COLO829 (cell line): ENCODE data around the gene CDK10.

Source experiments
- DNase-seq: peaks from one replicate; pipeline ENCODE4 v3.0.0; 2012; ENCODE audit warnings: low spot score

Gene CDK10

GRCh38 chr16:89736554-89736953 is 50.1 kb downstream of the CDK10 start:
- no peak for DNase-seq

- no peak for DNase-seq
Measured at GRCh38 chr16:89737341-89738071, 51.0 kb downstream of the CDK10 start.

GRCh38 chr16:89738072-89738377 is 51.5 kb downstream of the CDK10 start:
- DNase-seq, result no peak

- no peak for DNase-seq
Measured at GRCh38 chr16:89738538-89739317, 52.2 kb downstream of the CDK10 start.

- no peak for DNase-seq
Measured at GRCh38 chr16:89739383-89739782, 52.9 kb downstream of the CDK10 start.

GRCh38 chr16:89741342-89742014 is 55.0 kb downstream of the CDK10 start:
- DNase-seq, result no peak

- no peak for DNase-seq
Measured at GRCh38 chr16:89742948-89743347, 56.5 kb downstream of the CDK10 start.

- no peak for DNase-seq
Measured at GRCh38 chr16:89744813-89745212, 58.3 kb downstream of the CDK10 start.
